GM23338 (cell line): ENCODE measurements around the gene SEMA4C. TPM values are rescaled to one million over a fixed set of nuclear protein-coding genes. Genes with fewer than 3 reads are reported as not detected.

Experiments used
- ATAC-seq: fragments of 200-7000 bp; cut with Tn5 transposase; 3 replicates; pipeline ENCODE4 v1.9.1; 2020
- DNase-seq: peaks from one replicate; pipeline ENCODE4 v3.0.0-alpha.2; 2015; ENCODE audit warnings: low spot score
- H2AFZ ChIP-seq: fragments of 200-600 bp; sonication (generic); 2 replicates; pipeline ENCODE4 v1.8.0; 2016; ENCODE audit warnings: antibody characterized with exemption, mild to moderate bottlenecking, moderate library complexity
- H3F3A ChIP-seq: fragments of 200-600 bp; sonication (generic); replicated peaks from 2 replicates; pipeline ENCODE4 v1.8.0; 2017; ENCODE audit warnings: antibody characterized with exemption, mixed run types, low read depth
- H3K27ac ChIP-seq: fragments of 200-600 bp; sonication (generic); 2 replicates; pipeline ENCODE4 v1.6.1; 2016; ENCODE audit warnings: low read depth
- H3K27me3 ChIP-seq: fragments of 200-600 bp; sonication (generic); 2 replicates; pipeline ENCODE4 v1.8.0; 2016; ENCODE audit warnings: mild to moderate bottlenecking, mixed run types, moderate library complexity; ENCODE audit not compliant: insufficient read depth
- H3K36me3 ChIP-seq: fragments of 200-600 bp; sonication (generic); 2 replicates; pipeline ENCODE4 v1.8.0; 2016; ENCODE audit warnings: mild to moderate bottlenecking; ENCODE audit not compliant: insufficient read depth
- H3K4me1 ChIP-seq: fragments of 200-600 bp; sonication (generic); 2 replicates; pipeline ENCODE4 v1.8.0; 2016; ENCODE audit warnings: mild to moderate bottlenecking, moderate library complexity; ENCODE audit not compliant: insufficient read depth
- H3K4me2 ChIP-seq: fragments of 200-600 bp; sonication (generic); 2 replicates; pipeline ENCODE4 v1.7.1; 2017; ENCODE audit warnings: mixed run types
- H3K4me3 ChIP-seq: fragments of 200-600 bp; sonication (generic); 2 replicates; pipeline ENCODE4 v1.6.1; 2016; ENCODE audit warnings: mixed run types
- H3K79me2 ChIP-seq: fragments of 200-600 bp; sonication (generic); replicated peaks from 2 replicates; pipeline ENCODE4 v1.8.0; 2017; ENCODE audit warnings: mild to moderate bottlenecking; ENCODE audit not compliant: insufficient read depth
- H3K9me2 ChIP-seq: fragments of 200-600 bp; sonication (generic); 2 replicates; pipeline ENCODE4 v1.8.0; 2017; ENCODE audit not compliant: insufficient read depth
- H4K20me1 ChIP-seq: fragments of 200-600 bp; sonication (generic); replicated peaks from 2 replicates; pipeline ENCODE4 v1.8.0; 2017; ENCODE audit warnings: mild to moderate bottlenecking; ENCODE audit not compliant: insufficient read depth
- H3K27ac Mint-ChIP-seq: 2 replicates; pipeline ENCODE4 v1.8.0; 2020; ENCODE audit warnings: inconsistent platforms, mild to moderate bottlenecking, moderate library complexity, mixed read lengths
- H3K27me3 Mint-ChIP-seq: 3 replicates; pipeline ENCODE4 v1.8.0; 2022; ENCODE audit warnings: low read depth, mild to moderate bottlenecking, moderate library complexity, mixed read lengths, inconsistent platforms; ENCODE audit not compliant: insufficient read depth, poor library complexity
- H3K36me3 Mint-ChIP-seq: 3 replicates; pipeline ENCODE4 v1.8.0; 2021; ENCODE audit warnings: low read depth, mild to moderate bottlenecking, inconsistent platforms, moderate library complexity, mixed read lengths
- H3K4me1 Mint-ChIP-seq: 3 replicates; pipeline ENCODE4 v1.8.0; 2020; ENCODE audit warnings: mild to moderate bottlenecking, inconsistent platforms, mixed read lengths
- H3K4me3 Mint-ChIP-seq: 3 replicates; pipeline ENCODE4 v1.8.0; 2021; ENCODE audit warnings: moderate library complexity, mild to moderate bottlenecking, inconsistent platforms, mixed read lengths
- H3K9me3 Mint-ChIP-seq: 3 replicates; pipeline ENCODE4 v1.8.0; 2020; ENCODE audit warnings: moderate library complexity, mild to moderate bottlenecking, inconsistent platforms, mixed read lengths
- ETS1 ChIP-seq: IDR thresholded peaks from 2 replicates; pipeline ENCODE4 v1.6.1; 2016; ENCODE audit warnings: antibody characterized with exemption
- EZH2 ChIP-seq: fragments of 200-600 bp; sonication (generic); IDR thresholded peaks from one replicate; pipeline ENCODE4 v1.8.0; 2017; ENCODE audit warnings: antibody characterized with exemption, mild to moderate bottlenecking, low read depth; ENCODE audit not compliant: unreplicated experiment
- JUNB ChIP-seq: IDR thresholded peaks from one replicate; pipeline ENCODE4 v1.6.1; 2016; ENCODE audit warnings: antibody characterized with exemption; ENCODE audit not compliant: unreplicated experiment
- POLR2AphosphoS5 ChIP-seq: IDR thresholded peaks from 2 replicates; pipeline ENCODE4 v1.6.1; 2016; ENCODE audit warnings: antibody characterized with exemption, low read depth
- REST ChIP-seq: IDR thresholded peaks from one replicate; pipeline ENCODE4 v1.6.1; 2018; ENCODE audit warnings: antibody characterized with exemption; ENCODE audit not compliant: unreplicated experiment
- ZNF114 ChIP-seq: fragments of 250-450 bp; sonication (Bioruptor Pico); IDR thresholded peaks from 2 replicates; pipeline ENCODE4 v1.5.0; 2020; ENCODE audit warnings: mild to moderate bottlenecking, moderate library complexity
- ZNF462 ChIP-seq: fragments of 250-450 bp; sonication (Bioruptor Pico); IDR thresholded peaks from 2 replicates; pipeline ENCODE4 v1.5.0; 2020; ENCODE audit warnings: mild to moderate bottlenecking, moderate library complexity
- polyA plus RNA-seq: library from polyadenylated mRNA; unstranded; fragments of >200 nt; fragmentation: Nextera tagmentation; extraction: Ambion mirVana; gene quantifications from 2 replicates; pipeline ENCODE4 v1.2.1, GENCODE V29; 2016
- total RNA-seq: library from RNA; depleted of rRNA; stranded (reverse); fragments of >200 nt; shearing (Covaris generic); gene quantifications from 2 replicates; pipeline ENCODE4 v1.2.3, GENCODE V29; 2014

The SEMA4C gene
- total and polyA plus RNA-seq, 2 experiments from 2014 or later = 16.8 to 80.7 TPM

- Mint-ChIP-seq H3K9me3 (no peaks in the 10 kb centered on the region; the same call in 2 of the 3 replicates), H3K4me1 (peaks cover 21% of the 10 kb centered on the region), H3K4me3 (peak overlapping the region; percentile 75; the same call in 2 of the 3 replicates), H3K27me3 (peaks cover 21% of the 10 kb centered on the region), H3K36me3 (peaks cover 45% of the 10 kb centered on the region), H3K27ac (no peak overlapping the region)
- Histone ChIP-seq H3K27ac (0 out of 2 replicates have a peak overlapping the region, but pooled peaks have one; percentile 59), H3F3A (peaks cover 17% of the 10 kb centered on the region), H3K79me2 (peaks cover 27% of the 10 kb centered on the region), H3K36me3 (peaks cover 23% of the 10 kb centered on the region; the same call in 1 of the 2 replicates), H3K9me2 (no peaks in the 10 kb centered on the region), H3K4me2 (peak overlapping the region; percentile 88; the same call in 1 of the 2 replicates), H3K4me1 (peaks cover 19% of the 10 kb centered on the region), H3K4me3 (no peak overlapping the region; the same call in 1 of the 2 replicates), H3K27me3 (no peaks in the 10 kb centered on the region), H2AFZ (no peak overlapping the region), H4K20me1 (peaks cover 6% of the 10 kb centered on the region)
- TF ChIP-seq ZNF462 (CRISPR knock-in tag) (no peak), ZNF114 (CRISPR knock-in tag) (no peak), REST (no peak), ETS1 (no peak), EZH2 (no peak), JUNB (no peak), POLR2AphosphoS5 (no peak)
- DNase-seq = no peak
- no peak for ATAC-seq
These were observed 10.2 kb downstream of the SEMA4C start for GRCh38 chr2:96859681-96860064.
